H1 (cell line): ENCODE results near the gene MRM1. TPM values are rescaled to one million over a fixed set of nuclear protein-coding genes. Genes with fewer than 3 reads are reported as not detected.

ENCODE experiments used
- polyA plus RNA-seq, 7 experiments: library from polyadenylated mRNA; depleted of rRNA in 3 of 7; stranded (reverse) in 5 of 7; unstranded in 2 of 7; fragments of >200 nt in 5 of 7; fragments of 200-250 nt in 2 of 7; gene quantifications; 1 replicate in 5 of 7; 2 replicates in 1 of 7; 4 replicates in 1 of 7; pipeline versions ENCODE4 v1.2.1 to v1.2.3, GENCODE V29; 2011 to 2013; ENCODE audit warnings: missing spikeins in 2 of 7, mixed read lengths in 2 of 7
- total RNA-seq: library from RNA; stranded (reverse); fragmentation: NEBNext Ultra II Directional; extraction: Animal tissue kit (Norgen Biotek cat#: 25700); gene quantifications from 2 replicates; pipeline ENCODE4 v1.2.1, GENCODE V29; 2021

MRM1 gene
- total and polyA plus RNA-seq, 2 of the 8 experiments (the other 6 are each of a cell fraction or from before 2014, with no cell fraction given), result 9.9 to 11.2 TPM

Other genes starting within 250 kb of the MRM1 start
- gene TBC1D3H, start 213.1 kb upstream of the MRM1 start, total RNA-seq, result not detected in 2 replicates
- not detected in 2 replicates for gene TBC1D3H, start 213.1 kb upstream of the MRM1 start, polyA plus RNA-seq (2011; rRNA removed)
- gene ZNHIT3, start 114.9 kb upstream of the MRM1 start, total RNA-seq, result 59.1 and 60.8 TPM in 2 replicates
- gene ZNHIT3, start 114.9 kb upstream of the MRM1 start, polyA plus RNA-seq (2011; rRNA removed), result 95.1 and 147 TPM in 2 replicates
- 122 and 126 TPM in 2 replicates for gene MYO19, start 66.7 kb upstream of the MRM1 start, total RNA-seq
- 163 and 189 TPM in 2 replicates for gene MYO19, start 66.7 kb upstream of the MRM1 start, polyA plus RNA-seq (2011; rRNA removed)
- gene PIGW, start 66.6 kb upstream of the MRM1 start, total RNA-seq, result 27.1 and 28.9 TPM in 2 replicates
- gene PIGW, start 66.6 kb upstream of the MRM1 start, polyA plus RNA-seq (2011; rRNA removed), result 10.3 and 12.1 TPM in 2 replicates
- gene GGNBP2, start 56.7 kb upstream of the MRM1 start, total RNA-seq, result 35.1 and 35.8 TPM in 2 replicates
- gene GGNBP2, start 56.7 kb upstream of the MRM1 start, polyA plus RNA-seq (2011; rRNA removed), result 29.2 and 29.7 TPM in 2 replicates
- gene DHRS11, start 9.7 kb upstream of the MRM1 start, total RNA-seq, result 25.1 and 29.5 TPM in 2 replicates
- 63.3 and 76.9 TPM in 2 replicates for gene DHRS11, start 9.7 kb upstream of the MRM1 start, polyA plus RNA-seq (2011; rRNA removed)